OCI-LY7 (cell line): ENCODE results near the gene CORO2B.

Experiments used
- CTCF ChIP-seq: fragments of 200-600 bp; sonication (generic); conservative IDR thresholded peaks from 2 replicates; pipeline ENCODE4 v1.5.1; 2014; ENCODE audit warnings: mild to moderate bottlenecking, antibody characterized with exemption, low read length, moderate library complexity, mixed read lengths
- EZH2phosphoT487 ChIP-seq: fragments of 200-600 bp; sonication (generic); IDR thresholded peaks from 2 replicates; pipeline ENCODE4 v1.6.1; 2018; ENCODE audit warnings: low read depth, borderline replicate concordance, mild to moderate bottlenecking, mixed run types, antibody characterized with exemption, low read length, moderate library complexity, mixed read lengths

GRCh38 chr15:68589783-68590710 is 11.3 kb downstream of the CORO2B start:
- TF ChIP-seq CTCF (no peak), EZH2phosphoT487 (no peak)
